Measurements from ENCODE around the gene ALPK3.

- TF ChIP-seq CTCF (optimal IDR thresholded peaks at IDR 0.05 in 1 of 3, IDR thresholded peaks at IDR 0.05 in 1 of 3, conservative IDR thresholded peaks at IDR 0.05 in 1 of 3; ENCODE audit: extremely low read depth in 1 of 3, insufficient read depth in 2 of 3, low read length in 3 of 3) (no peak), EZH2 (IDR thresholded peaks at IDR 0.05; ENCODE audit: low read length) (no peak)
These were observed 73.0 kb downstream of the ALPK3 start for GRCh38 chr15:84889991-84890669.
